DND-41 (cell line): Measurements from ENCODE around the gene PCED1A.

Experiments
- CTCF ChIP-seq: IDR thresholded peaks from 2 replicates; pipeline ENCODE4 v1.5.1; 2012; ENCODE audit warnings: borderline replicate concordance, low read length, moderate library complexity, mild to moderate bottlenecking; ENCODE audit not compliant: poor library complexity, severe bottlenecking; ENCODE audit errors: extremely low read depth
- EZH2 ChIP-seq: IDR thresholded peaks from 3 replicates; pipeline ENCODE4 v1.6.1; 2012; ENCODE audit warnings: borderline replicate concordance, low read depth, mild to moderate bottlenecking, moderate library complexity, low read length, inconsistent platforms; ENCODE audit not compliant: severe bottlenecking

DNA sequence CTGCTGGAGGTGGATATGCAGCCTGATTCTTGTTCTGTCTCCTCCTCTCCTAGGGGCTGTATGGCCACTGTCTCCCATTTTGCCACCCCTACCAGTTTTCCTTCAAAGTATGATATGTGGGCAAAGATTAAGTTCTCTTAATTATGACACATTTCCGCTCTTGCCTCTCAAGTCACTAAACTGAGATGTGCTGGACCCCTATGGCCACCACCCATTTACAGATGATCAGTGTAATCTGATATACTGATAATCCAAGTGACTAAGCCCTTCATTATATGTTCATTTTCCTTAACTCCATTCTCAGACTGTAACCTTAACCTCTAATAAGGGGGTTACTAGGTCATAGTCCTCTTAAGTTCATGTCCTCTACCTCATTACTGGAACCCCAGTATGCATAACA lies 26.4 kb downstream of the PCED1A start:
- TF ChIP-seq CTCF (no peak), EZH2 (no peak)
